Hepatocyte (in vitro differentiated cells): ENCODE data around the gene RBM38.

Experiments
- EZH2 ChIP-seq: fragments of 200-600 bp; sonication (generic); IDR thresholded peaks from 2 replicates; pipeline ENCODE4 v1.6.1; 2016; ENCODE audit warnings: antibody characterized with exemption, mild to moderate bottlenecking, borderline replicate concordance
- EZH2phosphoT487 ChIP-seq: fragments of 200-600 bp; sonication (generic); IDR thresholded peaks from one replicate; pipeline ENCODE4 v1.6.1; 2018; ENCODE audit warnings: antibody characterized with exemption, mild to moderate bottlenecking, low read depth, moderate library complexity; ENCODE audit not compliant: unreplicated experiment, severe bottlenecking
- TF ChIP-seq, protein P1 (sequence below): fragments of 200-600 bp; sonication (generic); IDR thresholded peaks from 2 replicates; pipeline ENCODE4 v1.5.1; 2016; ENCODE audit warnings: antibody characterized with exemption, mild to moderate bottlenecking; ENCODE audit not compliant: poor library complexity

DNA sequence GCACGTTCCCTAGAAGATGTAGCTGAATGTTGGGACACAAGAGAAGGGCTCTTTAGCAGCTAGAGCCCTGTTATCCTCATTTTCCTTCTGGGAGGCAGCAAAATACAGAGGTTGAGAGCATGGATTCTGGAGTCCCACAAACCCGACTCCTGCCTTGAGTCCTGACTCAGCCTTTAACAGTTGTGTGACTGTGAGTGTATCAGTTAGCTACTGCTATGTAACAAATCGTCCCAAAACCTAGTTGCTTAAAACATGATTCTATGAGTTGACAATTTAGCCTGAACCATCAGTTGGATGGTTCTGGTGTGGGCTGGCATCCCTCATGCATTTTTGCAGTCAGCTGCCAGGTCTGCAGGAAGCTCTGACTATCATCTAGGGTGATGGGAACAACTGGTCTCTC lies 54.6 kb downstream of the RBM38 start:
- TF ChIP-seq, protein P1, sequence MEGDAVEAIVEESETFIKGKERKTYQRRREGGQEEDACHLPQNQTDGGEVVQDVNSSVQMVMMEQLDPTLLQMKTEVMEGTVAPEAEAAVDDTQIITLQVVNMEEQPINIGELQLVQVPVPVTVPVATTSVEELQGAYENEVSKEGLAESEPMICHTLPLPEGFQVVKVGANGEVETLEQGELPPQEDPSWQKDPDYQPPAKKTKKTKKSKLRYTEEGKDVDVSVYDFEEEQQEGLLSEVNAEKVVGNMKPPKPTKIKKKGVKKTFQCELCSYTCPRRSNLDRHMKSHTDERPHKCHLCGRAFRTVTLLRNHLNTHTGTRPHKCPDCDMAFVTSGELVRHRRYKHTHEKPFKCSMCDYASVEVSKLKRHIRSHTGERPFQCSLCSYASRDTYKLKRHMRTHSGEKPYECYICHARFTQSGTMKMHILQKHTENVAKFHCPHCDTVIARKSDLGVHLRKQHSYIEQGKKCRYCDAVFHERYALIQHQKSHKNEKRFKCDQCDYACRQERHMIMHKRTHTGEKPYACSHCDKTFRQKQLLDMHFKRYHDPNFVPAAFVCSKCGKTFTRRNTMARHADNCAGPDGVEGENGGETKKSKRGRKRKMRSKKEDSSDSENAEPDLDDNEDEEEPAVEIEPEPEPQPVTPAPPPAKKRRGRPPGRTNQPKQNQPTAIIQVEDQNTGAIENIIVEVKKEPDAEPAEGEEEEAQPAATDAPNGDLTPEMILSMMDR: no peak
- no peak for TF ChIP-seq EZH2phosphoT487
- no peak for TF ChIP-seq EZH2
